CD4-positive, alpha-beta T cell treated with Interleukin-4 for 1 hour (primary cell): ENCODE data around the gene SLC18B1.
"Not testable (repeated sequence)": the region's sequence is repeated elsewhere in the genome, so short reads cannot be mapped to it uniquely, and the experiment has no call there.

Source experiments
- DNase-seq, 2 donors: peaks; one replicate each; pipeline ENCODE4 v3.0.0-alpha.2; 2020 to 2022

The SLC18B1 gene

DNA sequence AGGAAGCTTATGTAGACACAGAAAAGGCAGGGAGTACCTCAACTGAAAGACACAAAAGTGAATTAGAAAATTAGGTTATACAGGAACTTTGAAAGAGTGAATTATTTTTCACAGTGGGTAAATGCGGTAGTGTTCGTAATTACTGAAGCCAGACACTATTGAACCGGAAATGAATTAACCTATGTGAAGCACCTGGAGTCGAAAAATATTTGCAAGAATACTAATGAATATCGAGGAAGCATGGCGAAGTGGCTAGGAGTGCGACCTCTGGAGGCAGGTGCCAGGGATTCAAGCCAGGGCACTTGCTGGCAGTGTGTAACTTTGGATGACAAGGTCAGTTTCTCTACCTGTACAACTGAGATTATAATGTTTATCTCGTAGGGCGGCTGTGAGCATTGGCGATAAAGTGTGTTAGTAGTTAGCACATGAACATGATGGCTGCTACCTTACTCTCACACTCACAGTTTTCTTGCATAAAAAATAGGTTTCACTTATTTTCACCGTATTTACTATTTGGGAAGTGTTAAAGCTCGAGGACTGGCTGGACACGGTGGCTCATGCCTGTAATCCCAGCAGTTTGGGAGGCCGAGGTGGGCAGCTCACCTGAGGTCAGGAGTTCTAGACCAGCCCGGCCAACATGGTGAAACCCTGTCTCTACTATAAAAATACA is 567 bp upstream of the SLC18B1 start:
- peak; percentile 72 to 80 for DNase-seq

DNA sequence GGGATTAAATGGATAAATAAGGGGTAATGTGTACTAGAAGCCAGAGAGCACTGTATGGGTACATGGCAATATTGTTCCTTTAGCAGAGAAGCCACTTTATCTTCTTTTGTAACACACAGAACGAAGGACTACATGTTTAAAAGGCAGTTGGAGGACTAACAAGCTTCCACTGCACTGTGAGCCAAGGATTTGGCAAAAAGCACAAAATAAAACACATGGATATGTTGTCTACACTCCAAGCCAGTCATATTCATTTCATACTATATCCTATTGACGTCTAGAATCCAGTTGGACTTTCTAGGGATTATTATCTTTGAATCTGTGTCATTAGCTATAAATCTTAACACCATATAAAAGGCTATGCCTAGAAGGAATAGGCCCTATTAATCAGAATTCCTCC is 3.0 kb downstream of the SLC18B1 start:
- no peak for DNase-seq

DNA sequence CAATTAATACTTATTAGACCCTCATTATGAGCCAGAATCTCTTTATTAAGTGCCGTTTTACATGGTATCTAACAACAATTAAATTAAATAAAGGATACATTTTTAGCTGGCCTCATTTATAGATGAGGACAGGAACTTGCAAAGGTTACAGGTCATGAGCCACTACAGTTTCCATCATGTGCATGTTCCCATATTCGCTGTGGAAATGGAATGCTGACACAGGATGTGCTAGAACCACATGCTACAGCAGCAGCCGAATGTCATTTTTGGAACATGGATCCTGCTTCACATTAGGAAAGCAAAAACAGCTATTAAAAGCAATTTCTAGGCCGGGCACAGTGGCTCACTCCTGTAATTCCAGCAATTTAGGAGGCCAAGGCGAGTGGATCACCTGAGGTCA is 5.9 kb downstream of the SLC18B1 start:
- DNase-seq, result no peak

DNA sequence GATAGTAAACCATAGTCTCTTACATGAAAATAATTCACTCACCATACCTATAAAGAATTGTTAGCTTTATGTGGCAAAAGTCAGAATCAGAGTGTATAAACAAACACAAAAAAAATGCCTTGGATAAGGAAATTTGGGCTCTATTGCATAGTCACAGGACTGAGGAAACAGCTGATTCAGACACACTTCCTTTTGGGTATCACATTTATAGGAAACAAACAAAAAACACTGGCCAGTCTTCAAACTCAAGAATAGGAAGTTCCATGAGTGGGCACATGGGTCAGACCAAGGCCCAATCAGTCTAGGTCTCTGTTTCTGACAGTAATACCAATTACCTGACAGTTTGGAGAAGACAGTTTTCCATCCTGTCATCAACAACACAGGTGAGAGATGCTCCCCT is 8.0 kb downstream of the SLC18B1 start:
- no peak for DNase-seq

DNA sequence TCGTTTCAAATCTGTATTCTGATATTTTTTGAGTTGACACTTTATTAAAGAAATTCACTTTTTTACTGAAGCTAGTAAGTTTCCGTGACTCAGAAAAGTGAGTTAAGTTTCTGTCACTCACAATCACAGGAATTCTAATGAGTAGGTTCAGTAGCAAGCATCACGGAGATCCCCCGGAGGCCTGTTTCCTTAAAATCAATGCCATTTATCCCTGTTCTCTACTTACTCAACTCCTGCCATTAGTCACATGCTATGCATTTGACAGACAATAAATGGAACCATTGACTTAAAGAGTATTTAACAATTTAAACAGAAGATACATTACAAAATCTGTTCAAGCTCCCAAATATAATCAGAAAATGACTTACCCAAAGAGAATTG is 9.1 kb downstream of the SLC18B1 start:
- DNase-seq, result no peak

DNA sequence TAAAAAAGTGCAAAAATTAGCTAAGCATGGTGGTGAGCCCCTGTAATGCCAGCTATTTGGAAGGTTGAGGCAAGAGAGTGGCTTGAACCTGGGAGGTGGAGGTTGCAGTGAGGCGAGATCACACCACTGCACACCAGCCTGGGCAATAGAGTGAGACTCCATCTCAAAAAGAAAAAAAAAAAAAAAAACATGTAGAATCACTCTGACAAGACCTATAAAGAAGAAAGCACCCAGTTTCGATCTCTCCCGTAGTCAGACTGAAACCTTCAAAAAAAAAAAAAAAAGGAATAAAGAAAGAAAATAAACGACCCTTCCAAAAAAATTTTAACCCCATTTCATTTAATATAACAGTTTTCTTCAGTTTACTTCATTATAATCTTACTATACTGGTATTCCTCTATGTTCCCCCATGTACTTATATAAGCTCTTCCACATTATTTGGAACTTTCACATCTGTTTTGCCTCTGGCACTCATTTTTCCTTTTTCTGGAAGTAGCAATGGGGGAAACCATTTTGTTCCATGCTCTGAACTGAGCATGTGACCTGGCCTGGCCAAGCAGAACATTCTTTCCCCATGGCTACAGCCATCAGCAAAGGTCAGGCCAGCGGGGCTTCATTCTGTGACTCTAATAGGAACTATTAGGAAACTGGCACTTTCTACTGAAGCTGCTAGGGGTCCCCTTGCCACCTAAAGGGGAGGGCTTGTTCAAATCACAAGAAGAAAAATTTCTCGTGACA is 9.6 kb downstream of the SLC18B1 start:
- DNase-seq, result no peak

DNA sequence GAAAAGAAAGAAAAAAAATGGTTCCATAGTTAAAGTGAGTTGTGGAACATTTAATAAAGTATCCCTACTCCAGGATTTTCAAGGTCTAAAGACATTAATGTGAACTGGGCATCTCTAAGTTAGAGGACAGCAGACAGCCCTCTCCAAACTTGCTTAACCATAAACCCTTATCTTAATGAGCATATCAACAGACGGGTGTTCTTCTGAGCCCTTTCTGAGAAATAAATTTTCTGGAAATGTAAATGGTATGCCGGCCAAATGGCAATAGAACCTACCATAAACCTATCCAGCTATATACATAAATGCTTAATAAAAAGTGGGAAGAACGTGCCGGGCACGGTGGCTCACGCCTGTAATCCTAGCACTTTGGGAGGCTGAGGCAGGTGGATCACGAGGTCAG is 12.5 kb downstream of the SLC18B1 start:
- no peak for DNase-seq

DNA sequence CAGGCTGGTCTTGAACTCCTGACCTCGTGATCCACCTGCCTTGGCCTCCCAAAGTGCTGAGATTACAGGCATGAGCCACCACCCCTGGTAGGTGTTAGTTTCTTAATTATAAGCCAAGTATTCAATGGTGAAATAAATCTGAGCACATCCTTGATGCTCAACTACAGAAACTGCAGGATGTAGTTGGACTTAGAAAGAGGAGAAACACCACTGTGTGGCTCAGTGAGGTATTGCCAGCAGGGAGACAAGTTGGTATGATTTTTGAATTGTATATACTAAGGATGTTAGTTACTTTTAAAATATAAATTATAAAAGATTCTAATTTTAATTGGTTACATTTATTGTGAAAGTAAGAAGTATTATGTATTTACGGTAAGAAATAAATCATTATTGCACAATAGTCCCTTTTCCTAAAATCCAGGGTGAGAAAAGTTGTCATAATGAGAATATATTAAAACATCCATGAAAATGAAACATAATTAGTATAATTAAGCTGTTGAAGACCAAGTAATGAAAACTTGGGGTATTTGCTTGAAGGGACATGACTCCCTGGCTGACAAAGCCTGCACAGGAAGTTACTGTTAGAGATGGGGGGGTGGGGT is 17.6 kb downstream of the SLC18B1 start:
- no peak for DNase-seq

DNA sequence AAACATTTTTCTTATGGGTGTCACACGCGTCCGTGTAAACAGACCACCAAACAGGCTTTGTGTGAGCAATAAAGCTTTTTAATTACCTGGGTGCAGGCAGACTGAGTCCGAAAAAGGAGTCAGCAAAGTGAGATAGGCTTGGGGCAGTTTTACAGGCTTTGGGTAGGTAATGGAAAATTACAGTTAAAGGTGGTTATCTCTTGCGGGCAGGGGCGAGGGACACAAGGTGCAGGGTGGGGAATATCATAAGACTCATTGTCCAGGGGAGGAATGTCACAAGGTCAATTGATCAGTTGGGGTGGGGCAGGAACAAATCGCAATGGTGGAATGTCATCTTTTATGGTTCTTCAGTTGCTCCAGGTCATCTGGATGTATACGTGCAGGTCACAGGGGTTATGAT is 20.6 kb downstream of the SLC18B1 start:
- not testable (repeated sequence) for DNase-seq

DNA sequence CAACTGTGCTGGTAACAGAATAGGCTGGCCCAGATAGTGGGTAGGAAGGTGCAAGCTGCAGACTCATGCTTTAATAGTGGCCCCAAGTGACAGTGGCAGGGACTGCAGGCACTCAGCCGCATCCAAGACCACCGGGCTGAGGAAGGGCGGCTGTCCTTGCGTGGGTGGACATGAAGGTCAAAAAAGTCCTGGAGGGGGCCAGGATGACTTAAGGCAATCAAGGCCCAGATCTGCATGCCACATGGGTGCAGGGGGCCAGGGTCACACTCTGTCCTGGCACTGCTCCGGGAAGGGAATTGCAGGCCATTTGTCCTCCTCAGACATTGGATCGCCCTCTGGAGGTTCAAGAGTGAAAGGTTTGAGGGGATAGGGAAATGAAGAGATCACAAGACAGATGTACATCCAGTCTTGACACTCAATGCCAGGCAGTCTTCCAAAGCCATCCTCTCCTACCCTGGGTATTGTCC is 30.4 kb downstream of the SLC18B1 start:
- DNase-seq, result peak; percentile 14 to 48

DNA sequence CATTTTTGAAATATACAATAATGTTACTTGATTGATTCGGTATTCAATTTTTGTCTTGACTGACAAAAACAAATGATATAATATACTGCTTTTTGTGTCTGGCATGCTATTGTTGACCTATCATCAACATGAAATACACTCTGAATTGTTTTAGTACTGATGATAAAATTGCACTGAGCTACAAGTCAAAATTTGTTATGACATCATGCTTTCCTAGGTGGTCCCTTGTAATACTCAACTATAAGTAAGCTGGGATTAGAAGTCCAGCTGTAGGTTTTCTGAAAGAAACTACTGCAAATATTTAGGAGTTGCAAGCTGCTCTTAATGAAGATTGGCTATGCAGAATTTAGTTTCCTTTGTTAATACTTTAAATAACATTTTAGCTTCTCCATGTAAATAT is 32.9 kb downstream of the SLC18B1 start:
- DNase-seq, result no peak

DNA sequence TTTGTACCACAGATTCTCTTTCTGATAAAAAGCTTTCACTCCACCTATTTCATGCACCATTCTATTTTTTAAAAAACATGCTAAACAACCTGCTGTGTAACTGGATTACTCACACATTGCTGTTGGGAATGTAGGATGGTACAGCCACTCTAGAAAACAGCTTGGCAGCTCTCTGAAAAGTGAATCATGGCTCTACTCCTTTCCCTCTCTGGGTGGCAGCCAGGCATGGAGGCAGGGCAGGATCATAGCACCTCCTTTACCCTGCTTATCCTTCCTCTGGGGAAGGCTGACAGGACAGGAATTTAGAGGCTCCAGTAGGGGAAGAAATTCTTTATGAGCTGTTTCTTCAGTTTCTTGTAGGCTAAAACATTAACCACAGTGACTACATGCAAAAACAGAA is 34.1 kb downstream of the SLC18B1 start:
- no peak for DNase-seq

DNA sequence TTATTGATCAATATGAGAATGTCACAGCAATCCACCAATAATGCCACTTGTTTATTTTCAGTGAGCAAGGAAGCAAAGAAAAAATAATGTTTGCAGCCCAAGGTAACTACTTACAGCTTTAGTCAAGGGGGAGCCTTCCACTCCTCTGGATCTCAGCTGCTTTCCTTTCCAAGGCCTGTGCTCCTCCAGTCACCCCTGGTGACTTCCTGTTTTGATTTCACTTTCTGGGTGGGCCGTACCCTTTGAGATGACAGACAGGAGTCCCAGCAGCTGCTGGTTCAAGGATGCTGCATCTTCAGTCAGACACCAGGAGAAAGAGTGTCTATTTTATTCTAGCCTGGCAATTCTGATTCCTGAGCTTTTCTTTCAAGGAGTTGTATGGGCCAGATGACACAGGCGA is 35.2 kb downstream of the SLC18B1 start:
- DNase-seq, result peak; percentile 57

DNA sequence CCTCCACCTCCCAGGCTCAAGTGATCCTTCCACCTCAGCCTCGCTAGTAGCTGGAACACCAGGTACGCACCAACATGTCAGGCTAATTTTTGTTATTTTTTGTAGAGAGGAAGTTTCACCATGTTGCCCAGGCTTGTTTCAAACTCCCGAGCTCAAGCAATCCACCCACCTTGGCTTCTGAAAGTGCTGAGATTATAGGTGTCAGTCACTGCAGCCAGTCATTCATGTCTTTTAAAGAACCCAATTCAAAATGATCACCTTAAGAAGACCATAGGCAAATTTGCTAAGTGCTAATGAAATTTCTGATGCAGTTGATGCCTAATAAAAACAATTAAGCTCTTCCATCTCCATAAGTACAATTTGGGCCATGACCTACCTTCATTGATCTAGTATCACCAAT is 38.2 kb downstream of the SLC18B1 start:
- DNase-seq, result no peak

DNA sequence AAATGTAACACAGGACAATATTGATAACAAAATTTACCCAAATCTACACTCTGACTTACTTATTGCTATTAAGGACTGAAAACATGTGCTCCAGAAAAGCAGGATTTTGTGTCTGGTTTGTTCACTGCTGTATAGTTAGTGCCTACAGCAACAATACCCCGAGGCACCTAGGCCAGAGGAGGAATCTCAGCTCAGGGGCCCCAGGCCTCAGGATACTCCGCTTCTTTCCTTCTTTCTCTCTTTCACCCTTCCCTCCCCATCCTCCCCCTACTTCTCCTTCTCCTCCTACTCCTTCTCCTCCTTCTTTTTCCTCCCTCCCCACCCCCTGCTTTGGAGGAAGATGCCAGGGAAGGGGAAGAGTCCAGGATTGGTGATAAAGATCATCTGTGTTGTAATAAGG is 39.7 kb downstream of the SLC18B1 start:
- DNase-seq, result no peak

DNA sequence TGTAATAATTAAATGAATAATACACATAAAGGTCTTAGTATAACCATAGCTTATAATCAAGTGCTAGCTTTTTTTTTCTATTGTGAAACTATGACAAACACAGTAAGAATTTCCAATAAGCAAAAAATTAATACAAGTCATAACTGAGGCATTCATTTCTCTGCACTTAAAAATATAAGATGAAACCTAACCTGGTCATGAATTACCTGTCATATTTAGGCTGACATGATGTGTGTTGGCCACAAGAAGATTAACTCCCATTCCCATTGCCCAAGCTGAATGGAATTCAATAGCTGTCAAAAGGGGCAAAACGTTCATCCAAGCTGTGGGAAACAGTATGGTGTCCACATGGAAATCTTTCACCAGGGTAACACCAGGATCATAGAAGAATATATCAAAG is 46.2 kb downstream of the SLC18B1 start:
- no peak for DNase-seq

DNA sequence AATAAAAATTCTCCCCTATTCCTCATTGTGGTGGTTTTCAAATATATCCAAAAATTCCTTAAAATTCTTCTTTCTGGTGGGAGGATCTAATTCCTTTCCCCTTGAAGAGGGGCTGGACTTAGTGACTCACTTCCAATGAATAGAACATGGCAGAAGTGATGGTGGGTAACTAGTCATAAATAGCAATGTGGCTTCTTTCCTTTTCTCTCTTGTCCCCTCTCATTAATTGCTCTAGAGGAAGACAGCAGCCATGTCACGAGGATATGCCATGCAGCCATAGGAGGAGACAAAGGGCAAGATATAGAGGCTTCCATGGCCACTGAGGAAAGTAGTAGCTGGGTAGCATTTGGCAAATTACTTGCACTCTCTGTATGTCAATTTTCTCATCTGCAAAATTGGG is 46.6 kb downstream of the SLC18B1 start:
- no peak for DNase-seq

DNA sequence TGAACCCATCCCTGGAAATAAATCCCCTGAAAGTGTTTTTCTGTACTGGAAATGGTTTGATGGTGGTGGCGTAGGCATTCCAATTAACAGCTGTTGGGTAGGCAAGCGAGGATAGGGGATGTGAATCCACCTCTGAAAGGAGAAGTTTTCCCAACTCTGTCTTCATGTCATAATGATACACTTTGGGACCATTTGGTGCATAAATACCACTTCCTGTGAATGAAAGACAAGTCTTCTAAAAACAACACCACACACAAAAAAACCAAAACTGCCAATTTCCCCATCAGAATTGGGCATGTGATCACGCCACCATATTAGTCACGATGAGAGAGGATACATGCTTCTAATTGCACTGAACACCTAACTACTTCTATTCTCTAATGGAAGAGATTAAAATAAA is 47.1 kb downstream of the SLC18B1 start:
- DNase-seq, result peak in 1 of 2 donors; percentile 25

DNA sequence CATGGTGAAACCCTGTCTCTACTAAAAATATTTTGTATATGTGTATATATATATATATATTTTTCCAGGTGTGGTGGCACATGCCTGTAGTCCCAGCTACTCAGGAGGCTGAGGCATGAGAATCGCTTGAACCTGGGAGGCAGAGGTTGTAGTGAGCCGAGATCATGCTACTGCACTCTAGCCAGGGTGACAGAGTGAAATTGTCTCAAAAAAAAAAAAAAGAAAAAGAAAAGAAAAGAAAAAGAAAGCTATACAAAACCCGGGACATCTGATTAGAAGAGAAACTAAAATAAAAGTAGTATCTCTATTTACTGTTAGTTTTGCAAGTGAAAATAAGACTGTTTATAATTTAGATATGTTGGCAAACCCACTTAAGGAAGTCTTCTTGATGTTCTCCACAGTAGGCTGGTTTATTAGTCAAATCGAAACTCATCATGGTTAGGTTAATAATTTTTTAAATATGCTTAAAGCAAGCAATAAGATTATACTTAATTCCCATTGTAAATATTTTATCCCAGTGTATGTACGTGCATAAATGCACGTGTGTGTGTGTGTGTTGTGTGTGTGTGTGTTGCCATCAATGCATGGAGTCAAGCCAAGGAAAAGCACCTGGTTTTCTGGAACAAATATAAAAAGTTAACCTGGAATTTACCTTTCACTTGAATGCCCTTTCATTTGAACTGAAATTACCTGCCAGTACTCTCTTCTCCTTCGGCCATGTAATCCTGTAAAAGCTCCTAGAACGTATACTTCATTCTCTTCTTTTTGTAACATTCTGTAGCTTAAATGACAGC is 47.8 kb downstream of the SLC18B1 start:
- no peak for DNase-seq

DNA sequence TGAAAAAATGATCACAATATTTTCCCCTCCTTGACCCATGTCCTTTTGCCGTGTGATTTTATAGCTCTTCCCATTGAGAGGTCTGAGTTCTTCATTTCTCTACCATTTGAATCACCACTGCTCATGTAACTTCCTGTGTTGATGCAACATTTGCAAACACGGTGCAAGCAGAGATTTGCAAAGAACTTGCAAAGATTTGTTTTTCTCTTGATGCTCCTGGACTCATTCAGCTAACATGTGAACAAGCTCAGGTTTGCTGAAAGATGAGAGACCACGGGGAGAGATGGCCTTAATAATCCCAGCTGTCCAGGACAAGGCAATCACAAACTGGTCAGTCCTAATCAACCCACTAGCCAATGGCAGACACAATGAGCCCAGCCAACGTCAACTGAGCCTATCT is 49.3 kb downstream of the SLC18B1 start:
- peak in 1 of 2 donors; percentile 32 for DNase-seq

DNA sequence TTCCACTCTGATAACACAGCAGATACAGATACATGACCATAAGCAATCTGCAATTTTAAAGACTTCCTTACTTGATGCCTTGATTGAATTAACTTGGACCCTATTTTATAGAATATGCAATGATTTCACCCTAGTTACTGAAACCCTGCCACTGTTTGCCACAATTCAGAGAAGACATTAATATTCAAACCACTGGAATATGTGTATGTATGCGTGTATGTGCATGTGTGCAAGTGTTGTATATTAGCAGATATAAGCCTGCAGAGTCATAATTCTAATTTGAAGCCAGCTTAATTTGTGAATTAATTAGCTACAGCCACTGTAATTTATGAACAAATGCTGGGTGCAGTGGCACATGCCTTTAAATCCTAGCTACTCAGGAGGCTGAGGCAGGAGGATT is 50.0 kb downstream of the SLC18B1 start:
- no peak for DNase-seq

DNA sequence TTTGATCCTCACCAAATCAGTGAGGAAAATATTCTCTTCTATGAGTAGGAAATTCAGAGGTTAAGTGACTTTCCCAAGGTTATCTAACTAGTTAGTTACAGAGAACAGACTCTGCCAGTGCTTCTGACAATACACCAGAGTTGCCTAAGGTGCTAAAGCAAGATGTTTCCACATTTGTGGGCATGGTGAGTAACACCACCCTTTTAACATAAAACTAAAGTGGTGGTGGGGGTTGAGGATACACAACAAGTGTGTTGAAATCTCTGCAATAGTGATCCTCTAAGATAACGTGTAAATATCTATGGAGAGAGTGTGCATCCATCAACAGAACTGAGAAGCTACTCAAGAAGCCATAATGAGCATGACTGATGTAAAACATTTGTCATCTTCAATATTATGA is 52.4 kb downstream of the SLC18B1 start:
- DNase-seq, result peak in 1 of 2 donors; percentile 32

DNA sequence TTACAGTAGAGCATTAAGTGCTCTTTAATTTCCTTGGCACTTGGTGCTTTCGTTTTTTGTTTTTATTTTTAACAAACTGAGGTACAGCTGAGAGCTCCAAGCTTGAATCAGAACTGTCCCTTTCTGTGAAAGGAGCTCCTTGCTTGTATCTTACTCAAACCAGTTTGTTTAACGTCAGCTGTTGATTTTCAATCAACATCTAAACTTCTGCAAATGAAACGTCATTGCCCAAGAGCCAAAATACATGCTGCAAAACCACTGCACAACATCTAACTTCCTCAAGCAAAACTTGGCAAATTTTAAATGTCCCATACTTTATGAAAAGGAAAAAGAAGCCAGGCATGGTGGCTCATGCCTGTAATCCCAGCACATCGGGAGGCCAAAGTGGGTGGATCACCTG is 55.9 kb downstream of the SLC18B1 start:
- no peak for DNase-seq

DNA sequence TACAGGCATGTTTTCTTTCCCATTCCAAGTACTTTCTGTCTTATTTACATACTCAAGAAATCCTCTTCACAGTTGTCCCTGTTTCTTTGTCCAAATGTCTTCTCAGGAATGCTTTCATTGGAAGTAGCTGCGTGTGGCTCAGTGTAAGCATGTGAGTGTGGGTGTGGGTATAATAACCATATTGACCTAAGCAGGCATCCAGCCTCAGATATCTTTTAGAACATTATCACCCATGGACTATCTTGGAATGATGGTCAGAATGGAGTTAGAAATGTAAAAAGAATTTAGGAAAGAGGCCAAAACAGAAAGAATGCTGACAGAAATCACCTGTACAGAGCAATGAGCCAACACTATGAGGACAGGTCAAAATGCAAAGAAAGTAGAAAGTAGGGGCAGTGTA is 57.2 kb downstream of the SLC18B1 start:
- DNase-seq, result no peak
